Neural progenitor cell (in vitro differentiated cells): ENCODE data around the gene PMM1. TPM values are rescaled to one million over a fixed set of nuclear protein-coding genes. Genes with fewer than 3 reads are reported as not detected.

Experiments used
- DNase-seq: peaks from one replicate; pipeline ENCODE4 v3.0.0-alpha.2; 2016; ENCODE audit warnings: low spot score
- H2AFZ ChIP-seq: fragments of 200-600 bp; sonication (generic); replicated peaks from 2 replicates; pipeline ENCODE4 v1.6.1; 2016; ENCODE audit warnings: antibody characterized with exemption
- H3F3A ChIP-seq: fragments of 200-600 bp; sonication (generic); 2 replicates; pipeline ENCODE4 v1.6.1; 2016; ENCODE audit warnings: antibody characterized with exemption, low read depth
- H3K27ac ChIP-seq: fragments of 200-600 bp; sonication (generic); 2 replicates; pipeline ENCODE4 v1.5.1; 2016; ENCODE audit warnings: mild to moderate bottlenecking
- H3K27me3 ChIP-seq: fragments of 200-600 bp; sonication (generic); 2 replicates; pipeline ENCODE4 v1.6.1; 2016; ENCODE audit warnings: mild to moderate bottlenecking, moderate library complexity
- H3K36me3 ChIP-seq: fragments of 200-600 bp; sonication (generic); 2 replicates; pipeline ENCODE4 v1.5.1; 2016
- H3K4me1 ChIP-seq: fragments of 200-600 bp; sonication (generic); 2 replicates; pipeline ENCODE4 v1.6.1; 2016; ENCODE audit warnings: mixed run types
- H3K4me2 ChIP-seq: fragments of 200-600 bp; sonication (generic); 2 replicates; pipeline ENCODE4 v1.6.1; 2016
- H3K4me3 ChIP-seq: fragments of 200-600 bp; sonication (generic); 2 replicates; pipeline ENCODE4 v1.5.1; 2016
- H3K79me2 ChIP-seq: fragments of 200-600 bp; sonication (generic); 2 replicates; pipeline ENCODE4 v1.6.1; 2016; ENCODE audit warnings: low read depth
- H3K9ac ChIP-seq: fragments of 200-600 bp; sonication (generic); 2 replicates; pipeline ENCODE4 v1.6.1; 2016
- H3K9me3 ChIP-seq: fragments of 200-600 bp; sonication (generic); 2 replicates; pipeline ENCODE4 v1.5.1; 2016; ENCODE audit warnings: low read depth
- H4K20me1 ChIP-seq: fragments of 200-600 bp; sonication (generic); 2 replicates; pipeline ENCODE4 v1.6.1; 2016; ENCODE audit warnings: low read depth
- H3K27ac Mint-ChIP-seq: 3 replicates; pipeline ENCODE4 v1.8.0; 2021; ENCODE audit warnings: mixed read lengths
- H3K27me3 Mint-ChIP-seq: 2 replicates; pipeline ENCODE4 v1.8.0; 2022; ENCODE audit warnings: low read depth, mild to moderate bottlenecking, inconsistent platforms, moderate library complexity, mixed read lengths; ENCODE audit not compliant: insufficient read depth
- H3K36me3 Mint-ChIP-seq: 3 replicates; pipeline ENCODE4 v1.8.0; 2021; ENCODE audit warnings: mixed read lengths
- H3K4me1 Mint-ChIP-seq: 3 replicates; pipeline ENCODE4 v1.8.0; 2021; ENCODE audit warnings: mixed read lengths
- H3K4me3 Mint-ChIP-seq: 3 replicates; pipeline ENCODE4 v1.8.0; 2021; ENCODE audit warnings: mild to moderate bottlenecking, moderate library complexity, mixed read lengths
- H3K9me3 Mint-ChIP-seq: 3 replicates; pipeline ENCODE4 v1.8.0; 2020; ENCODE audit warnings: mixed read lengths
- CTCF ChIP-seq: fragments of 200-600 bp; sonication (generic); IDR thresholded peaks from 2 replicates; pipeline ENCODE4 v1.5.1; 2017; ENCODE audit warnings: antibody characterized with exemption, mild to moderate bottlenecking
- EZH2 ChIP-seq: fragments of 200-600 bp; sonication (generic); IDR thresholded peaks from 2 replicates; pipeline ENCODE4 v1.6.1; 2017; ENCODE audit warnings: antibody characterized with exemption, mild to moderate bottlenecking, moderate library complexity
- EZH2phosphoT487 ChIP-seq: fragments of 200-600 bp; sonication (generic); IDR thresholded peaks from 2 replicates; pipeline ENCODE4 v1.6.1; 2017; ENCODE audit warnings: antibody characterized with exemption
- total RNA-seq: library from RNA; depleted of rRNA; stranded (reverse); fragments of >200 nt; gene quantifications from 2 replicates; pipeline ENCODE4 v1.2.3, GENCODE V29; 2015; ENCODE audit warnings: low replicate concordance

Gene PMM1
- total RNA-seq, 1 donor from 2014 or later: 9.3 TPM

DNA sequence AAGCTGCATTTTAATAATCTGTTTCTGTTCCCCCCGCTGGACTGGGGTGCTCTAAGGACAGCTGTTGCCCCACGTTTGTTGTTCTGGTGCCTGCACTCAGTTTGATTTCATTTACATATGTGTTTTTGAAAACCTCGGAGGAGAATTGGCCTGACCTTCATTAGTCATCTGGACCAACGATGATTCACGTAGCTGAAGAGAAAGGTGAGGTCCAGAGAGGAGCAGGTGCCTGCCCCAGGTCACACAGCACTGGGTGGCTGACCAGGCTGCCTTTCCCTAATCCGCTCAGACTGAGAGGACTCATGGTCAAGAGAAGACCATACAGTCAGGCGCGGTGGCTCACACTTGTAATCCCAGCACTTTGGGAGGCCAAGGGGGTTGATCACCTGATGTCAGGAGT lies 25.1 kb downstream of the PMM1 start:
- no peak overlapping the region for H3K4me3 Mint-ChIP-seq
- Histone ChIP-seq H3F3A (no peaks in the 10 kb centered on the region), H3K4me3 (no peak overlapping the region), H3K36me3 (no peaks in the 10 kb centered on the region), H3K9ac (no peak overlapping the region), H4K20me1 (no peaks in the 10 kb centered on the region), H3K4me1 (peaks cover 12% of the 10 kb centered on the region), H3K79me2 (no peaks in the 10 kb centered on the region), H2AFZ (no peak overlapping the region), H3K4me2 (no peak overlapping the region), H3K27ac (no peak overlapping the region), H3K9me3 (no peaks in the 10 kb centered on the region), H3K27me3 (no peaks in the 10 kb centered on the region)
- no peak for TF ChIP-seq CTCF
- TF ChIP-seq EZH2phosphoT487: no peak
- no peak for TF ChIP-seq EZH2
- peaks cover 16% of the 10 kb centered on the region for H3K27me3 Mint-ChIP-seq
- peaks cover 59% of the 10 kb centered on the region for H3K4me1 Mint-ChIP-seq
- DNase-seq: no peak
- H3K36me3 Mint-ChIP-seq: no peaks in the 10 kb centered on the region
- peaks cover 2% of the 10 kb centered on the region for H3K9me3 Mint-ChIP-seq
- no peak overlapping the region for H3K27ac Mint-ChIP-seq

GRCh38 chr22:41563051-41563711 lies 26.5 kb downstream of the PMM1 start:
- Histone ChIP-seq H2AFZ (no peak overlapping the region), H3K27ac (no peak overlapping the region)
- no peak overlapping the region for H3K4me3 Mint-ChIP-seq

DNA sequence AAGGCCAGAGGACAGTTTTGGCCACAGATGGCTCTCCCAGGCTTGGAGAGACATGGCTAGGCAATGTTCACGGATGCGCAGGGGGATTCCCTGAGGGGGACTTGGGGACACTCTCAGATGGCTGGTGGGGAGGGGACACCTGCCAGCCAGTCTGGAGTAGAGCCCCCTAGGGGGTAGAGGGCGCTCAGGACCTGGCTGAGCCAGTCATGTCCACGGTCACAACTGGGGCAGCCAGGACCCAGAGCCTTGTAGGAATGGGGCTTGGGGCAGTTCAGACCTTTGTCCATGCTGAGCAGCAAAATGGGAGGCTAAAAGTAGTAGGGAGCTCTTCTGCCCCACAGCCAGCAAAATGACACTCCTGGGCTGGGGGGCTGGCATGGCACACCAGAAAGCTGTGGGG lies 27.2 kb downstream of the PMM1 start:
- no peak overlapping the region for H3K4me3 ChIP-seq
- peak overlapping the region; percentile 35 for H3K4me3 Mint-ChIP-seq
- peaks cover 2% of the 10 kb centered on the region for H3K9me3 Mint-ChIP-seq
- H3K9me3 ChIP-seq: no peaks in the 10 kb centered on the region
- no peaks in the 10 kb centered on the region for H3K36me3 Mint-ChIP-seq
- no peaks in the 10 kb centered on the region for H3F3A ChIP-seq
- no peaks in the 10 kb centered on the region for H3K27me3 ChIP-seq
- H3K4me2 ChIP-seq: no peak overlapping the region
- no peak overlapping the region for H3K9ac ChIP-seq
- no peaks in the 10 kb centered on the region for H4K20me1 ChIP-seq
- no peak for TF ChIP-seq EZH2
- no peak for TF ChIP-seq CTCF
- no peak for TF ChIP-seq EZH2phosphoT487
- H3K36me3 ChIP-seq: no peaks in the 10 kb centered on the region
- no peak overlapping the region for H2AFZ ChIP-seq
- H3K4me1 ChIP-seq: peaks cover 15% of the 10 kb centered on the region
- H3K27ac ChIP-seq: no peak overlapping the region
- no peaks in the 10 kb centered on the region for H3K79me2 ChIP-seq
- H3K4me1 Mint-ChIP-seq: peaks cover 51% of the 10 kb centered on the region
- DNase-seq: no peak
- no peak overlapping the region for H3K27ac Mint-ChIP-seq
- peaks cover 16% of the 10 kb centered on the region for H3K27me3 Mint-ChIP-seq

More at GRCh38 chr22:41563051-41563711, 26.5 kb downstream of the PMM1 start:
- DNase-seq: no peak
- H3K27me3 ChIP-seq: no peaks in the 10 kb centered on the region
- no peaks in the 10 kb centered on the region for H3K36me3 Mint-ChIP-seq
- H4K20me1 ChIP-seq: no peaks in the 10 kb centered on the region
- no peaks in the 10 kb centered on the region for H3K9me3 ChIP-seq
- H3K4me3 ChIP-seq: no peak overlapping the region
- peaks cover 12% of the 10 kb centered on the region for H3K4me1 ChIP-seq
- peaks cover 50% of the 10 kb centered on the region for H3K4me1 Mint-ChIP-seq
- no peak overlapping the region for H3K27ac Mint-ChIP-seq
- TF ChIP-seq EZH2 (no peak), CTCF (no peak), EZH2phosphoT487 (no peak)
- peaks cover 2% of the 10 kb centered on the region for H3K9me3 Mint-ChIP-seq
- H3K4me2 ChIP-seq: no peak overlapping the region
- H3K9ac ChIP-seq: no peak overlapping the region
- no peaks in the 10 kb centered on the region for H3K79me2 ChIP-seq
- H3K36me3 ChIP-seq: no peaks in the 10 kb centered on the region
- H3K27me3 Mint-ChIP-seq: peaks cover 15% of the 10 kb centered on the region
- H3F3A ChIP-seq: no peaks in the 10 kb centered on the region
